ENCODE data around the gene ADAMTS8. TPM values are rescaled to one million over a fixed set of nuclear protein-coding genes. Genes with fewer than 3 reads are reported as not detected.

Gene ADAMTS8
- total and polyA plus RNA-seq, 9 donors: 5.3 to 14.4 (median 10.7) TPM

GRCh38 chr11:130473056-130473794, 44.8 kb upstream of the ADAMTS8 start:
- 94% methylated on average over 52 of the region's 52 CpGs for WGBS (ENCODE audit: insufficient coverage)
- no peak for DNase-seq
- no peaks in the 10 kb centered on the region for H3K9me3 ChIP-seq (replicated peaks; ENCODE audit: control insufficient read depth, low read depth, low read length)
- H3K4me3 ChIP-seq (ENCODE audit: low read length): no peak overlapping the region
- no peaks in the 10 kb centered on the region for H3K27me3 ChIP-seq (ENCODE audit: control insufficient read depth, insufficient read depth, low read length)
- H3K4me1 ChIP-seq (ENCODE audit: control insufficient read depth, insufficient read depth, low read length): peaks cover 24% of the 10 kb centered on the region
- peaks cover 58% of the 10 kb centered on the region for H3K36me3 ChIP-seq (ENCODE audit: control insufficient read depth, insufficient read depth, low read length)
- H3K27ac ChIP-seq (ENCODE audit: low read length): no peak overlapping the region

- peaks cover 65% of the 10 kb centered on the region for H3K36me3 ChIP-seq (ENCODE audit: control insufficient read depth, insufficient read depth, low read length)
- no peaks in the 10 kb centered on the region for H3K9me3 ChIP-seq (replicated peaks; ENCODE audit: control insufficient read depth, low read depth, low read length)
- no peak for DNase-seq
- H3K27ac ChIP-seq (ENCODE audit: low read length): no peak overlapping the region
- WGBS (ENCODE audit: insufficient coverage): 93% methylated on average over 5 of the region's 7 CpGs
- H3K27me3 ChIP-seq (ENCODE audit: control insufficient read depth, insufficient read depth, low read length): no peaks in the 10 kb centered on the region
- no peak overlapping the region for H3K4me3 ChIP-seq (ENCODE audit: low read length)
- H3K4me1 ChIP-seq (ENCODE audit: control insufficient read depth, insufficient read depth, low read length): peaks cover 18% of the 10 kb centered on the region
These were observed 44.1 kb upstream of the ADAMTS8 start for GRCh38 chr11:130472434-130472961.

DNA sequence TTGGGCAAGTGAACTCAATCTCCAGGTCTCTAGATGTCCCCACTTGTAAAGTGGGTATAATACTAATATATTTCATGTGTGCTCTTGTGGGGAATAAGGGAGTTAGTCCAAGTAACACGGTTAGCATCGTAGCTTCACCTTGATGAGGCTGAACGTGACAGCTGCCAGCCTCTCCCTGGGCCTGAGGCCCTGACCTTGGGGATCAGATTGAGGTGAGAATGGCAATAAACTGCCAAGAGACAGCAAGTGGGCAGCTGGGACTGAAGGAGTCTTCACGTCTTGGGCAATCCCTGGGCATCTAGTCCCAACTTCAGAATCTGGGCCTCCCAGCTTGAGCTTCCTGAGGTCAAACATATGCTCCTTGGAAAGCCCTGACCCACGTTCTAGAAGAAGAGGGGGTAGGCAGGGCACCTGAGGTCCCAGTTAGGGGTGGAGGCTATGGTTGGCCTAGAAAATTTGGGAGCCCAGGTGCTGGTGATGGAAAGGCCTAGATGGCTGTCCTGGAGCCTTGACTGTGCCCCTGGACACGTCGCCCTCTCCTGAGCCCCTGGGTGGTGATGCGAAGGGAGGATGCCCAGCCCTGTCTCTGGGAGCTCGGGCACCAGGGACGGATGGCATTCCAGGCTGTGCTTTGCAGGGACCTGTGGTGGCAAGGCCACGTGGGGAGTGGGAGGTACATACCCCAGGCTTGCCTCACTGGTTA, 43.5 kb upstream of the ADAMTS8 start:
- Histone ChIP-seq H3K4me1 (ENCODE audit: control insufficient read depth, insufficient read depth, low read length) (peaks cover 12% of the 10 kb centered on the region), H3K27me3 (ENCODE audit: control insufficient read depth, insufficient read depth, low read length) (no peaks in the 10 kb centered on the region), H3K4me3 (ENCODE audit: low read length) (no peak overlapping the region), H3K36me3 (ENCODE audit: control insufficient read depth, insufficient read depth, low read length) (peaks cover 71% of the 10 kb centered on the region), H3K9me3 (replicated peaks; ENCODE audit: control insufficient read depth, low read depth, low read length) (no peaks in the 10 kb centered on the region), H3K27ac (ENCODE audit: low read length) (no peak overlapping the region)
- no peak for DNase-seq
- 82% methylated on average over 10 of the region's 11 CpGs for WGBS (ENCODE audit: insufficient coverage)

GRCh38 chr11:130470832-130471706, 42.7 kb upstream of the ADAMTS8 start:
- Histone ChIP-seq H3K4me3 (ENCODE audit: low read length) (no peak overlapping the region), H3K27me3 (ENCODE audit: control insufficient read depth, insufficient read depth, low read length) (no peaks in the 10 kb centered on the region), H3K36me3 (ENCODE audit: control insufficient read depth, insufficient read depth, low read length) (peaks cover 72% of the 10 kb centered on the region), H3K4me1 (ENCODE audit: control insufficient read depth, insufficient read depth, low read length) (peaks cover 5% of the 10 kb centered on the region), H3K27ac (ENCODE audit: low read length) (no peak overlapping the region), H3K9me3 (replicated peaks; ENCODE audit: control insufficient read depth, low read depth, low read length) (no peaks in the 10 kb centered on the region)
- 88% methylated on average over 12 of the region's 20 CpGs for WGBS (ENCODE audit: insufficient coverage)
- no peak for DNase-seq

- H3K36me3 ChIP-seq (ENCODE audit: control insufficient read depth, insufficient read depth, low read length): peaks cover 78% of the 10 kb centered on the region
- WGBS (ENCODE audit: insufficient coverage): 89% methylated on average over 3 of the region's 6 CpGs
- H3K27ac ChIP-seq (ENCODE audit: low read length): no peak overlapping the region
- H3K4me1 ChIP-seq (ENCODE audit: control insufficient read depth, insufficient read depth, low read length): no peaks in the 10 kb centered on the region
- H3K27me3 ChIP-seq (ENCODE audit: control insufficient read depth, insufficient read depth, low read length): no peaks in the 10 kb centered on the region
- no peak overlapping the region for H3K4me3 ChIP-seq (ENCODE audit: low read length)
- no peaks in the 10 kb centered on the region for H3K9me3 ChIP-seq (replicated peaks; ENCODE audit: control insufficient read depth, low read depth, low read length)
- no peak for DNase-seq
These were observed 40.8 kb upstream of the ADAMTS8 start for GRCh38 chr11:130469181-130469580.

GRCh38 chr11:130467116-130467900, 38.9 kb upstream of the ADAMTS8 start:
- WGBS (ENCODE audit: insufficient coverage): 81% methylated on average over 6 of the region's 10 CpGs
- H3K4me1 ChIP-seq (ENCODE audit: control insufficient read depth, insufficient read depth, low read length): no peaks in the 10 kb centered on the region
- H3K27me3 ChIP-seq (ENCODE audit: control insufficient read depth, insufficient read depth, low read length): no peaks in the 10 kb centered on the region
- H3K27ac ChIP-seq (ENCODE audit: low read length): no peak overlapping the region
- H3K4me3 ChIP-seq (ENCODE audit: low read length): no peak overlapping the region
- DNase-seq: no peak
- peaks cover 79% of the 10 kb centered on the region for H3K36me3 ChIP-seq (ENCODE audit: control insufficient read depth, insufficient read depth, low read length)
- H3K9me3 ChIP-seq (replicated peaks; ENCODE audit: control insufficient read depth, low read depth, low read length): no peaks in the 10 kb centered on the region

- 92% methylated on average over 5 of the region's 5 CpGs for WGBS (ENCODE audit: insufficient coverage)
- Histone ChIP-seq H3K4me1 (ENCODE audit: control insufficient read depth, insufficient read depth, low read length) (peaks cover 6% of the 10 kb centered on the region), H3K4me3 (ENCODE audit: low read length) (no peak overlapping the region), H3K27me3 (ENCODE audit: control insufficient read depth, insufficient read depth, low read length) (no peaks in the 10 kb centered on the region), H3K36me3 (ENCODE audit: control insufficient read depth, insufficient read depth, low read length) (peaks cover 81% of the 10 kb centered on the region), H3K27ac (ENCODE audit: low read length) (no peak overlapping the region), H3K9me3 (replicated peaks; ENCODE audit: control insufficient read depth, low read depth, low read length) (no peaks in the 10 kb centered on the region)
- no peak for DNase-seq
These were observed 36.9 kb upstream of the ADAMTS8 start for GRCh38 chr11:130465263-130465662.

DNA sequence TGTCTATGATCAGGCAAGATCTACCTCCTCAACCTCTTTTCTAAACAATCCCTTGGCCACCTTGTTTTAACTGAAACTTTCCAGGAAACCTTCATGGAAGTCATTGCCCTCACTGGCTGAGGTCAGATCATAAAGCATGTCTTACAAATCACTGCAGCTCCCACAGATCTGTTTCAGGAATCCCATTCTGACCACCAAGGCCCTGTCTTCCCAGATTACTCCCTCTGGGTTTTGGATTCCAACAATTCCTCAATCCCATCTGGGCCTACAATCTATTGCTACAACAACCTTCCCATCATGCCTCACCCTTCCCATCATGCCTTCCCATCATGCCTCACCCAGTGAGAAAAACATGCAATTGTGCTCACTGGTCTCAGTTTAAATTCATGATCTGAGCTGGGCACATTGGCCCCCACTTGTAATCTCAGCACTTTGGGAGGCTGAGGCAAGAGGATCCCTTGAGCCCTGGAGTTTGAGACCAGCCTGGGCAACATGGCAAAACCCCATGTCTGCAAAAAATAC, 35.9 kb upstream of the ADAMTS8 start:
- peaks cover 80% of the 10 kb centered on the region for H3K36me3 ChIP-seq (ENCODE audit: control insufficient read depth, insufficient read depth, low read length)
- no peaks in the 10 kb centered on the region for H3K9me3 ChIP-seq (replicated peaks; ENCODE audit: control insufficient read depth, low read depth, low read length)
- H3K27ac ChIP-seq (ENCODE audit: low read length): no peak overlapping the region
- no peak for DNase-seq
- no peaks in the 10 kb centered on the region for H3K27me3 ChIP-seq (ENCODE audit: control insufficient read depth, insufficient read depth, low read length)
- H3K4me1 ChIP-seq (ENCODE audit: control insufficient read depth, insufficient read depth, low read length): peaks cover 6% of the 10 kb centered on the region
- no peak overlapping the region for H3K4me3 ChIP-seq (ENCODE audit: low read length)

GRCh38 chr11:130462931-130463330, 34.5 kb upstream of the ADAMTS8 start:
- 66% methylated on average over 7 of the region's 8 CpGs for WGBS (ENCODE audit: insufficient coverage)
- no peak overlapping the region for H3K27ac ChIP-seq (ENCODE audit: low read length)
- no peak for DNase-seq
- H3K4me1 ChIP-seq (ENCODE audit: control insufficient read depth, insufficient read depth, low read length): peaks cover 15% of the 10 kb centered on the region
- no peaks in the 10 kb centered on the region for H3K9me3 ChIP-seq (replicated peaks; ENCODE audit: control insufficient read depth, low read depth, low read length)
- peaks cover 75% of the 10 kb centered on the region for H3K36me3 ChIP-seq (ENCODE audit: control insufficient read depth, insufficient read depth, low read length)
- H3K4me3 ChIP-seq (ENCODE audit: low read length): no peak overlapping the region
- H3K27me3 ChIP-seq (ENCODE audit: control insufficient read depth, insufficient read depth, low read length): no peaks in the 10 kb centered on the region

Measured in muscle of leg (tissue), 11 donors.